Astrocyte (in vitro differentiated cells and primary cell): ENCODE measurements around the gene AOC1.

ENCODE experiments used
- EZH2 ChIP-seq: IDR thresholded peaks from 2 replicates; pipeline ENCODE4 v1.6.1; 2012; ENCODE audit warnings: mild to moderate bottlenecking, low read length, inconsistent platforms; ENCODE audit not compliant: insufficient read depth
- TF ChIP-seq, protein P1 (sequence below): IDR thresholded peaks from 2 replicates; pipeline ENCODE4 v1.5.1; 2011; ENCODE audit warnings: low read depth, mild to moderate bottlenecking, inconsistent platforms, low read length, moderate library complexity; ENCODE audit not compliant: insufficient read depth

DNA sequence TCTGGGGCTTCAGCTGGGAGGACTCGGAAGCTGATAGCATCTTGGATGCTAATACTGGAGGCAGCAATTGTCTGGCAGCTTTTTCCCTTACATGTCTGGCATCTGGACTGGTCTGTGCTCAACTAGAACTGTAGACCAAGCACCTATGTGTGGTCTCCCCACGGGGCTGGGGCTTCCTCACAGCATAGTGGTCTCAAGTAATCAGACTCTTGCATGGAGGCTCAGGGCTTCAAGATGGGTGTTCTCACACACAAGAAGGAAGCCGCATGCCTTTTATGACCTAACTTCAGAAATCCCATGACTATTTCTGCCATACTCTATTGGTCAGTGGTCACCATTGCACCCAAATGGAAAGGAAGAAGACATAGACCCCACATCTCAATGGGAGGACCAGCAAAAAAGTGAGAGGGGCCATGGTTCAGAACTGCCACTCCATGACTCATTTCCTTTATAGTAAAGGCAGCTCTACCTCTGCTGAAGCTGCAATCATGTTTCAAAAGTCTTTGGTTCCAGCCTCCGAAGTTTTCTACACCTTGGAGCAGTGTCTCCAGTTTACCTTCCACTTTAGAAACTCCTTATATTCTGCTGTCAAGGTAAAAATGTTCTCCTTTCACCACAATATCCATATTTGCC lies 14.7 kb downstream of the AOC1 start:
- TF ChIP-seq, protein P1, sequence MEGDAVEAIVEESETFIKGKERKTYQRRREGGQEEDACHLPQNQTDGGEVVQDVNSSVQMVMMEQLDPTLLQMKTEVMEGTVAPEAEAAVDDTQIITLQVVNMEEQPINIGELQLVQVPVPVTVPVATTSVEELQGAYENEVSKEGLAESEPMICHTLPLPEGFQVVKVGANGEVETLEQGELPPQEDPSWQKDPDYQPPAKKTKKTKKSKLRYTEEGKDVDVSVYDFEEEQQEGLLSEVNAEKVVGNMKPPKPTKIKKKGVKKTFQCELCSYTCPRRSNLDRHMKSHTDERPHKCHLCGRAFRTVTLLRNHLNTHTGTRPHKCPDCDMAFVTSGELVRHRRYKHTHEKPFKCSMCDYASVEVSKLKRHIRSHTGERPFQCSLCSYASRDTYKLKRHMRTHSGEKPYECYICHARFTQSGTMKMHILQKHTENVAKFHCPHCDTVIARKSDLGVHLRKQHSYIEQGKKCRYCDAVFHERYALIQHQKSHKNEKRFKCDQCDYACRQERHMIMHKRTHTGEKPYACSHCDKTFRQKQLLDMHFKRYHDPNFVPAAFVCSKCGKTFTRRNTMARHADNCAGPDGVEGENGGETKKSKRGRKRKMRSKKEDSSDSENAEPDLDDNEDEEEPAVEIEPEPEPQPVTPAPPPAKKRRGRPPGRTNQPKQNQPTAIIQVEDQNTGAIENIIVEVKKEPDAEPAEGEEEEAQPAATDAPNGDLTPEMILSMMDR = no peak
- no peak for TF ChIP-seq EZH2
